HepG2 (cell line): ENCODE measurements around the gene DCPS. TPM values are rescaled to one million over a fixed set of nuclear protein-coding genes. Genes with fewer than 3 reads are reported as not detected.
A peak's percentile ranks its signal among the peaks of the same experiment; 100 is the strongest.

Experiments
- ATAC-seq: fragments of 200-7000 bp; cut with Tn5 transposase; 3 replicates; pipeline ENCODE4 v1.9.1; 2020; ENCODE audit warnings: mild to moderate bottlenecking, moderate library complexity
- BruUV-seq: library from RNA; stranded (reverse); fragments of 400-500 nt; replicated peaks from 2 replicates; lab custom pipeline; 2021; lab: Mats Ljungman, UMichigan
- CTCF ChIA-PET: fragments of 300-600 bp; formaldehyde crosslinking; extraction: SDS; loops from one replicate; lab custom pipeline; 2021; ENCODE audit warnings: low total read pairs, inconsistent platforms, low intra/inter-chr PET ratio; lab: Yijun Ruan, JAX
- POLR2A ChIA-PET: fragments of 350-600 bp; sonication (Branson Sonifier 250); formaldehyde crosslinking; loops from one replicate; lab custom pipeline; 2020; ENCODE audit warnings: antibody characterized with exemption, inconsistent platforms; lab: Yijun Ruan, JAX
- DNase-seq: peaks from one replicate; pipeline ENCODE4 v3.0.0-alpha.2; 2015; ENCODE audit warnings: low spot score
- FAIRE-seq: peaks from 3 replicates; lab custom pipeline; 2011; peaks lifted over from hg19 to GRCh38; lab: Jason Lieb, UNC
- H2AFZ ChIP-seq: one replicate; pipeline ENCODE4 v1.6.1; 2011; ENCODE audit warnings: low read length, inconsistent platforms
- H3K27ac ChIP-seq: fragments of 300-600 bp; 3 replicates; pipeline ENCODE4 v1.8.0; 2011; ENCODE audit warnings: mixed run types, mild to moderate bottlenecking, mixed read lengths, low read length, inconsistent platforms; ENCODE audit not compliant: insufficient read depth; ENCODE audit errors: extremely low read length
- H3K27me3 ChIP-seq, 2 experiments: fragments of 200-600 bp in 1 of 2; 2 replicates in 1 of 2; 3 replicates in 1 of 2; pipeline versions ENCODE4 v1.6.0 to v1.8.0; 2011; ENCODE audit warnings: low read length in 2 of 2, mild to moderate bottlenecking in 2 of 2, moderate library complexity in 2 of 2, inconsistent platforms in 1 of 2; ENCODE audit not compliant: insufficient read depth in 2 of 2, control insufficient read depth in 1 of 2
- H3K36me3 ChIP-seq, 2 experiments: fragments of 200-600 bp in 1 of 2; replicated peaks in 1 of 2; 2 replicates in 1 of 2; 3 replicates in 1 of 2; pipeline versions ENCODE4 v1.5.1 to v1.8.0; 2011; ENCODE audit warnings: low read length in 2 of 2, inconsistent platforms in 1 of 2; ENCODE audit not compliant: insufficient read depth in 2 of 2, control insufficient read depth in 1 of 2
- H3K4me1 ChIP-seq: 2 replicates; pipeline ENCODE4 v1.5.1; 2012; ENCODE audit warnings: low read length, inconsistent platforms; ENCODE audit not compliant: insufficient read depth
- H3K4me2 ChIP-seq: 2 replicates; pipeline ENCODE4 v1.6.0; 2011; ENCODE audit warnings: low read depth, low read length, inconsistent platforms
- H3K4me3 ChIP-seq, 3 experiments: fragments of 200-600 bp in 1 of 3; sonication (generic), shearing (Covaris generic) in 1 of 3; replicated peaks in 1 of 3; 2 replicates each; pipeline ENCODE4 v1.5.1; 2011 to 2016; ENCODE audit warnings: low read length in 3 of 3, inconsistent platforms in 2 of 3, low read depth in 2 of 3, mild to moderate bottlenecking in 2 of 3, control low read depth in 1 of 3, mixed read lengths in 1 of 3; ENCODE audit not compliant: insufficient read depth in 1 of 3
- H3K79me2 ChIP-seq: one replicate; pipeline ENCODE4 v1.6.1; 2011; ENCODE audit warnings: low read length, inconsistent platforms; ENCODE audit not compliant: insufficient read depth
- H3K9ac ChIP-seq: 2 replicates; pipeline ENCODE4 v1.6.0; 2011; ENCODE audit warnings: mild to moderate bottlenecking, low read depth, low read length, inconsistent platforms; ENCODE audit not compliant: insufficient read depth
- H3K9me3 ChIP-seq: 2 replicates; pipeline ENCODE4 v1.5.1; 2012; ENCODE audit warnings: mild to moderate bottlenecking, low read length
- H4K20me1 ChIP-seq: 2 replicates; pipeline ENCODE4 v1.6.0; 2011; ENCODE audit warnings: inconsistent platforms, mild to moderate bottlenecking, low read length, moderate library complexity; ENCODE audit not compliant: insufficient read depth
- BCLAF1 ChIP-seq: fragments of 450-650 bp; IDR thresholded peaks from 2 replicates; pipeline ENCODE4 v1.6.1; 2017; ENCODE audit warnings: mild to moderate bottlenecking
- CAMTA2 ChIP-seq: sonication (generic); formaldehyde crosslinking; IDR thresholded peaks from 2 replicates; pipeline ENCODE4 v1.4.0; 2020; ENCODE audit warnings: mild to moderate bottlenecking, missing genetic modification reagents, borderline replicate concordance
- CREB3 ChIP-seq: sonication (generic); formaldehyde crosslinking; IDR thresholded peaks from 2 replicates; pipeline ENCODE4 v1.5.0; 2020; ENCODE audit warnings: missing genetic modification reagents
- CREBL2 ChIP-seq: sonication (generic); formaldehyde crosslinking; IDR thresholded peaks from 2 replicates; pipeline ENCODE4 v1.8.1; 2023; ENCODE audit warnings: missing genetic modification reagents, mild to moderate bottlenecking, borderline replicate concordance
- KLF16 ChIP-seq, 2 experiments: sonication (generic) in 1 of 2; formaldehyde crosslinking in 1 of 2; IDR thresholded peaks; 2 replicates each; pipeline versions ENCODE4 v1.6.1 to v1.8.0; 2016 to 2023; ENCODE audit warnings: missing genetic modification reagents in 2 of 2, missing compliant biosample characterization in 1 of 2
- KLF9 ChIP-seq: IDR thresholded peaks from 2 replicates; pipeline ENCODE4 v1.6.1; 2016; ENCODE audit warnings: low read depth
- NR2F6 ChIP-seq, 2 experiments: IDR thresholded peaks; 2 replicates each; pipeline ENCODE4 v1.6.1; 2016; ENCODE audit warnings: antibody characterized with exemption in 1 of 2, mild to moderate bottlenecking in 1 of 2
- PRMT3 ChIP-seq: sonication (generic); formaldehyde crosslinking; IDR thresholded peaks from 2 replicates; pipeline ENCODE4 v1.8.1; 2022; ENCODE audit warnings: low read depth, mild to moderate bottlenecking, moderate library complexity, missing genetic modification reagents, borderline replicate concordance
- RBFOX2 ChIP-seq: fragments of 200-400 bp; formaldehyde crosslinking; IDR thresholded peaks from 2 replicates; pipeline ENCODE4 v1.6.1; 2017; ENCODE audit warnings: low read depth, mild to moderate bottlenecking, low read length
- WGBS: methylation state at CpG from one replicate; pipeline ENCODE4 v1.1.6; 2017; ENCODE audit warnings: low lambda C conversion rate; 5-methylcytosine and 5-hydroxymethylcytosine counted together
- in situ Hi-C: cut with HindIII; loops from 2 replicates; pipeline ENCODE4 v1.10.0; 2017; ENCODE audit warnings: low pct_unique_long_range_greater_than_20kb; ENCODE audit not compliant: extremely low pct_ligation_motif_present
- intact Hi-C: fragments of 100-400 bp; cut with micrococcal nuclease; formaldehyde crosslinking; loops from one replicate; pipeline ENCODE4 v1.10.0; 2022; ENCODE audit not compliant: unreplicated experiment
- polyA plus RNA-seq, 8 experiments: library from polyadenylated mRNA; depleted of rRNA in 3 of 8; stranded (reverse) in 7 of 8; unstranded in 1 of 8; fragments of >200 nt; fragmentation: Illumina TruSeq in 4 of 8; extraction: Trizol in 4 of 8; gene quantifications; 2 replicates each; pipeline versions ENCODE4 v1.2.1 to v1.2.3, GENCODE V29; 2011 to 2016; ENCODE audit warnings: low read depth in 4 of 8, missing spikeins in 1 of 8, mixed read lengths in 1 of 8; ENCODE audit not compliant: insufficient read depth in 1 of 8
- total RNA-seq, 5 experiments: library from RNA; depleted of rRNA; stranded (reverse); fragments of >200 nt; fragmentation: Illumina TruSeq; extraction: Trizol; gene quantifications; 2 replicates each; pipeline ENCODE4 v1.2.3, GENCODE V29; 2016; ENCODE audit warnings: low read depth in 1 of 5
- TF ChIP-seq, protein P1 (sequence below): sonication (generic); formaldehyde crosslinking; IDR thresholded peaks from 2 replicates; pipeline ENCODE4 v1.8.1; 2023; ENCODE audit warnings: mild to moderate bottlenecking, moderate library complexity, missing genetic modification reagents

Gene DCPS
- total and polyA plus RNA-seq, 2 of the 13 experiments (the other 11 are each of a cell fraction or from before 2014, with no cell fraction given), result 21.9 to 22.5 TPM

- TF ChIP-seq CREB3 (no peak), PRMT3 (CRISPR knock-in tag) (no peak), KLF16 (CRISPR knock-in tag; IDR thresholded peaks at IDR 0.05) (no peak), BCLAF1 (no peak), CAMTA2 (no peak)
- TF ChIP-seq, protein P1, sequence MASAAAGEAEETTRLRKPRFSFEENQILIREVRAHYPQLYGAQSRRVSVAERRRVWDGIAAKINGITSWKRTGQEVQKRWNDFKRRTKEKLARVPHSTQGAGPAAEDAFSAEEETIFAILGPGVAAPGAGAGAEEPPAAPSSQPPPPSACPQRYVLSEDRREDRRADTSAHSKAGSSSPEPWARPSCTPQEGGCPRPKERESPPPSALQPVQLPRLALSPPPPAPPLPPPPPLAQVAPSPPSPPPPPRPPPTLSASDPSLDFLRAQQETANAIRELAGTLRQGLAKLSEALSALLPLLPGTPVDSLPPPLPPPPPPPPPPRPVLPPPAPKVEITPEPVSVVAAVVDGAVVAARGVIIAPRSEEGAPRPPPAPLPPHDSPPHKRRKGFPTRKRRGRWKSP (CRISPR knock-in tag), result no peak
- TF ChIP-seq, all 625 proteins: peak for 0
Observed at GRCh38 chr11:126358763-126359160, 54.9 kb downstream of the DCPS start (continued).

GRCh38 chr11:126359431-126360048 lies 55.7 kb downstream of the DCPS start:
- peaks cover 17% of the 10 kb centered on the region for H3K79me2 ChIP-seq
- DNase-seq, result no peak
- TF ChIP-seq CREBL2, result no peak
- TF ChIP-seq NR2F6 (IDR thresholded peaks at IDR 0.05), result peak; percentile 40; the same call in 1 of the 2 replicates
- TF ChIP-seq NR2F6 (CRISPR knock-in tag; IDR thresholded peaks at IDR 0.05), result no peak
- TF ChIP-seq RBFOX2, result peak; percentile 21; the same call in 1 of the 2 replicates
- no peak for TF ChIP-seq KLF9 (CRISPR knock-in tag)

More at GRCh38 chr11:126359431-126360048, 55.7 kb downstream of the DCPS start:
- ChIA-PET CTCF (interaction anchor here (0.7 kb wide), 1 partner anchor 49 kb away, joined by 3 read pairs; no protein-coding TSS in a partner anchor), POLR2A (no interaction called here)
- no peak overlapping the region for H2AFZ ChIP-seq
- H4K20me1 ChIP-seq, result no peaks in the 10 kb centered on the region
- no peak overlapping the region for H3K4me3 ChIP-seq
- ATAC-seq (no peak), FAIRE-seq (peak; percentile 42)
- no peak overlapping the region for H3K27ac ChIP-seq
- no peak overlapping the region for H3K4me2 ChIP-seq
- intact Hi-C loops (no loop called here), in situ Hi-C loops (no loop called here)
- H3K36me3 ChIP-seq, result no peaks in the 10 kb centered on the region
- H3K4me1 ChIP-seq, result peaks cover 27% of the 10 kb centered on the region
- BruUV-seq, result no TSS peak
- H3K9ac ChIP-seq, result no peak overlapping the region
- 69% methylated on average over 14 of the region's 16 CpGs for WGBS
- no peaks in the 10 kb centered on the region for H3K9me3 ChIP-seq
- H3K27me3 ChIP-seq, result no peaks in the 10 kb centered on the region; a peak in 1 of 5 replicates
